Uterus (tissue), 4 donors: ENCODE data around the gene MAP3K1. TPM values are rescaled to one million over a fixed set of nuclear protein-coding genes. Genes with fewer than 3 reads are reported as not detected.

Experiments
- DNase-seq, 2 donors: peaks; one replicate each; pipeline ENCODE4 v3.0.0-alpha.2; 2019 to 2020
- H3K27ac ChIP-seq, 2 donors: fragments of 200-600 bp; sonication (generic); 1 replicate in 1 of 2; 2 replicates in 1 of 2; pipeline ENCODE4 v1.5.1; 2016 to 2018
- H3K27me3 ChIP-seq, 2 donors: fragments of 200-600 bp; sonication (generic); one replicate each; pipeline ENCODE4 v1.5.1; 2018 to 2019; ENCODE audit warnings: control low read depth in 1 of 2
- H3K36me3 ChIP-seq, 2 donors: fragments of 200-600 bp; sonication (generic); one replicate each; pipeline ENCODE4 v1.5.1; 2019; ENCODE audit warnings: control low read depth in 1 of 2
- H3K4me1 ChIP-seq, 2 donors: fragments of 200-600 bp; sonication (generic); one replicate each; pipeline ENCODE4 v1.5.1; 2018 to 2019; ENCODE audit warnings: control low read depth in 1 of 2
- H3K4me3 ChIP-seq, 2 donors: fragments of 200-600 bp; sonication (generic); 1 replicate in 1 of 2; 2 replicates in 1 of 2; pipeline ENCODE4 v1.5.1; 2018 to 2019; ENCODE audit warnings: mild to moderate bottlenecking in 1 of 2
- H3K9me3 ChIP-seq, 2 donors: fragments of 200-600 bp; sonication (generic); one replicate each; pipeline ENCODE4 v1.5.1; 2019; ENCODE audit warnings: control low read depth in 1 of 2
- CTCF ChIP-seq, 4 experiments: fragments of 200-600 bp in 2 of 4; fragments of 450-650 bp in 2 of 4; sonication (generic) in 2 of 4; IDR thresholded peaks; one replicate each; pipeline ENCODE4 v1.5.1; 2016 to 2019; ENCODE audit warnings: antibody characterized with exemption in 4 of 4, mild to moderate bottlenecking in 2 of 4, moderate library complexity in 1 of 4
- POLR2A ChIP-seq, 2 donors: fragments of 450-650 bp; IDR thresholded peaks; one replicate each; pipeline ENCODE4 v1.6.1; 2016; ENCODE audit warnings: antibody characterized with exemption in 2 of 2, mild to moderate bottlenecking in 1 of 2, moderate library complexity in 1 of 2
- intact Hi-C: fragments of 100-400 bp; cut with DNase I; formaldehyde crosslinking; loops from one replicate; pipeline ENCODE4 v1.15.1; 2023; ENCODE audit warnings: low total_unique reads
- total RNA-seq, 4 donors: library from RNA; depleted of rRNA in 3 of 4; stranded (reverse); fragments of >200 nt in 3 of 4; gene quantifications; one replicate each; pipeline versions ENCODE4 v1.1.0 to v1.2.4, GENCODE V29; 2014 to 2023
- donor health status: DM: yes; HTN: yes; CAD: no.

Gene MAP3K1
- total RNA-seq, 4 donors from 2014 or later = 9.0 to 95.3 (median 20.0) TPM

DNA sequence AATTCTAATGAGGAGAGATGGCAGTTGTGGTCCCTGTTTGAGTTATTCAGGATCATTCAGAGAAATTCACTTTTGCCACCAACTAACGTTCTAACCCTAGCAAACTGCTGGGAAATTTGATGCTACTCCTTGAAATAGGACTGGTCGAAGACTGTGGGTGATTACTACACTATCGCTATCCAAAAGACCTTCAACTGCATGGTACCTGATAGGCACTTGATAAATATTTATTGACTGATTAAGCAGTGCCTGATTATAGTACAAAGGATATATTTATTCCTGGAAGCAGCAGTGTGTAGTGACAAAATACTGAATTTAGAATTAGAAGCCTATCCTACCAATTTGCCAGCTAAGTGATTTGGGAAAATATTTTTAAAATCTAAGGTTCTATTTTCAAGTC lies 14.1 kb upstream of the MAP3K1 start:
- DNase-seq = no peak
- Histone ChIP-seq H3K27me3 (no peaks in the 10 kb centered on the region), H3K4me1 (no peaks in the 10 kb centered on the region), H3K36me3 (no peaks in the 10 kb centered on the region), H3K4me3 (no peak overlapping the region), H3K27ac (peak overlapping the region in 1 of 2 donors; percentile 16), H3K9me3 (no peaks in the 10 kb centered on the region)
- no peak for TF ChIP-seq POLR2A (IDR thresholded peaks at IDR 0.05)
- no peak for TF ChIP-seq CTCF (IDR thresholded peaks at IDR 0.05)
- intact Hi-C loops = no loop called here

DNA sequence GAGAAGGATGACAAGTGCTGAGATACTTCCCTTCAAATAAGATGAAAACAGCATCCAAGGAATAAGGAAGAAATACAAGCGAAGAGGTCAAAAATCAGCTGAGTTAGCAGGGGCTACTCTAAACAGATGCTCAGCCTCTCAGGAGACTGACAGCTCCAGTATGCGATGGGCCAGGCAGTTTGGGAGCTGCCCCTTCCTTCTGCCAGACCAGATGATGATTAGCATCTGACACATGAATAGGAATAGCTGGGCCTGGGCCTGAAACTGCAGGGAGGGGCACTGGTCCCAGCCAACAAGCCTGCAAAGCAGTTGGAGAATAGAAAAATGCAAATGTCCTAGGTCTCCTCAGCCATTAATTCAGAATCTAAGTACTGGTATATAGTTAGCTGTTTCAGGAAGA lies 13.1 kb upstream of the MAP3K1 start:
- TF ChIP-seq POLR2A (IDR thresholded peaks at IDR 0.05) = no peak
- TF ChIP-seq CTCF (IDR thresholded peaks at IDR 0.05) = no peak
- Histone ChIP-seq H3K4me3 (no peak overlapping the region), H3K27ac (no peak overlapping the region), H3K9me3 (no peaks in the 10 kb centered on the region), H3K4me1 (no peaks in the 10 kb centered on the region), H3K27me3 (no peaks in the 10 kb centered on the region), H3K36me3 (no peaks in the 10 kb centered on the region)
- intact Hi-C loops = no loop called here
- DNase-seq = no peak

GRCh38 chr5:56803025-56803424 lies 12.3 kb upstream of the MAP3K1 start:
- Histone ChIP-seq H3K36me3 (no peaks in the 10 kb centered on the region), H3K27ac (no peak overlapping the region), H3K4me3 (no peak overlapping the region), H3K4me1 (no peaks in the 10 kb centered on the region), H3K27me3 (no peaks in the 10 kb centered on the region), H3K9me3 (no peaks in the 10 kb centered on the region)
- no peak for TF ChIP-seq POLR2A (IDR thresholded peaks at IDR 0.05)
- no peak for TF ChIP-seq CTCF (IDR thresholded peaks at IDR 0.05)
- intact Hi-C loops = no loop called here
- DNase-seq = no peak

DNA sequence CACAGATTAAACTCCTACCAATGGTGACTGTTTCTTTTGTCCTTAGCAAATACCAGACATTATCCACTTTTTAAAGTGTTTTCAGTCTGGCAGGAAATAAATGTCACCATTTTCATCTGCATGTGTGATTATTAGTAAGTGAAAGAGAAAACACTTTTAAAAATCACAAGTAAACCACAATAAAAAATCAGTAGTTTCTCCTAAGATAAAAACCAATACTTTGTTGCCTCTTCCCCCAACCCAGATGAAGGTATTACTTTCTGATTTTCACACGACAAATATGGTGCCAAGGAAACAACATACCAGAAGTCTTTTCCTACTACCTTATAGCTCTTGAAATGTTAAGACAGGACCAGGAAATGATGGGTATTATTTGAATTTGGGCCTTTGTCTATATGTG lies 11.5 kb upstream of the MAP3K1 start:
- DNase-seq = no peak
- TF ChIP-seq CTCF (IDR thresholded peaks at IDR 0.05) (no peak), POLR2A (IDR thresholded peaks at IDR 0.05) (no peak)
- no peak overlapping the region for H3K4me3 ChIP-seq
- H3K4me1 ChIP-seq = no peaks in the 10 kb centered on the region
- no peak overlapping the region for H3K27ac ChIP-seq
- no peaks in the 10 kb centered on the region for H3K27me3 ChIP-seq
- H3K9me3 ChIP-seq = no peaks in the 10 kb centered on the region
- intact Hi-C loops = no loop called here
- no peaks in the 10 kb centered on the region for H3K36me3 ChIP-seq

DNA sequence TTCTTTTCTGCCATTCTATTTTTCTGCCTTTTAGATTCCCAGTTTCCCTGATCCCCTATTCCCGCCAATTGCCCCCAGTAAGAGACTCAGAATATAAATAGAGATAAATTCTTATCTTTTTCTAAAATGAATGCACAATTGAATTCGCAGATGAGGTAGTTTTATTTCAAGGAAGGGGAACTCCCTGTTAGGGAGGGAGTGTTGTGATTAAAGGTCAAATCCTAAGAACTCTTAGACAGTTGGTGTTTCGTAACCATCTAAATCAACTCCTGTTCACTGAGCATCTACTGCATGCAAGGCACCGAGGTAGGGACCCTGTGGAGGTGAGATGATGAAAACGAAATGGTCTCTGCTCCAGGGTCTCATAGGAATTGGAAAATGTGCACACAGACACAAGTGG lies 7.7 kb upstream of the MAP3K1 start:
- intact Hi-C loops = no loop called here
- Histone ChIP-seq H3K36me3 (no peaks in the 10 kb centered on the region), H3K27ac (no peak overlapping the region), H3K4me1 (no peaks in the 10 kb centered on the region), H3K9me3 (no peaks in the 10 kb centered on the region), H3K4me3 (no peak overlapping the region), H3K27me3 (no peaks in the 10 kb centered on the region)
- DNase-seq = no peak
- TF ChIP-seq CTCF (IDR thresholded peaks at IDR 0.05) (no peak), POLR2A (IDR thresholded peaks at IDR 0.05) (no peak)
